HL-60 (cell line): ENCODE data around the gene ZNF79.

Source experiments
- CTCF ChIP-seq: IDR thresholded peaks from one replicate; pipeline ENCODE4 v1.5.1; 2011; ENCODE audit warnings: low read length, control low read depth, inconsistent platforms; ENCODE audit not compliant: insufficient read depth
- REST ChIP-seq: IDR thresholded peaks from 2 replicates; pipeline ENCODE4 v1.6.1; 2012; ENCODE audit warnings: low read depth; ENCODE audit not compliant: insufficient replicate concordance

GRCh38 chr9:127397646-127398274 is 26.4 kb upstream of the ZNF79 start:
- TF ChIP-seq CTCF: no peak
- TF ChIP-seq REST: no peak
